Measurements from ENCODE around the gene SMOC1. TPM values are rescaled to one million over a fixed set of nuclear protein-coding genes. Genes with fewer than 3 reads are reported as not detected.

Gene SMOC1
- total and polyA plus RNA-seq, 2 of the 8 experiments (the other 6 are each of a cell fraction or from before 2014, with no cell fraction given): 1.6 to 2.4 TPM

GRCh38 chr14:70045310-70045709 lies 166.1 kb downstream of the SMOC1 start:
- no peak overlapping the region for H3K14ac ChIP-seq (ENCODE audit: insufficient read length)
- H3K79me2 ChIP-seq (ENCODE audit: control insufficient read depth in 1 of 2, insufficient read depth in 2 of 2, low read length in 2 of 2): no peaks in the 10 kb centered on the region
- H4K5ac ChIP-seq (ENCODE audit: insufficient read length, low read depth, low read length): no peak overlapping the region
- peaks cover 0 to 2% (median under 1%) of the 10 kb centered on the region in 4 experiments; a peak in 2 of 7 replicates for H3K27me3 ChIP-seq (replicated peaks in 1 of 4; ENCODE audit: control insufficient read depth in 3 of 4, extremely low read depth in 1 of 4, insufficient read depth in 3 of 4, low read length in 3 of 4)
- H3K23ac ChIP-seq (ENCODE audit: insufficient read length): no peak overlapping the region
- no peak overlapping the region for H2BK20ac ChIP-seq (ENCODE audit: low read length)
- no peak overlapping the region for H3K4me3 ChIP-seq (ENCODE audit: extremely low read depth in 1 of 4, insufficient read depth in 2 of 4, low read depth in 3 of 4, low read length in 4 of 4)
- H4K20me1 ChIP-seq (replicated peaks in 1 of 2; ENCODE audit: control insufficient read depth in 1 of 2, insufficient read depth in 2 of 2, low read length in 2 of 2): no peaks in the 10 kb centered on the region
- H2AK5ac ChIP-seq (ENCODE audit: low read depth, low read length): no peak overlapping the region
- H3K18ac ChIP-seq (ENCODE audit: extremely low read depth, low read length): no peak overlapping the region
- H3K9ac ChIP-seq (replicated peaks in 1 of 4; ENCODE audit: extremely low read depth in 1 of 4, low read depth in 3 of 4, low read length in 3 of 4): no peak overlapping the region
- no peak overlapping the region for H3K4me2 ChIP-seq (ENCODE audit: insufficient read depth in 1 of 2, low read depth in 2 of 2, low read length in 2 of 2)
- no peaks in the 10 kb centered on the region for H3K9me3 ChIP-seq (ENCODE audit: insufficient read depth in 2 of 2, low read depth in 1 of 2, low read length in 1 of 2)
- no peak overlapping the region for H4K91ac ChIP-seq (replicated peaks; ENCODE audit: insufficient read length, low read length)
- H2BK5ac ChIP-seq (ENCODE audit: low read depth, low read length): no peak overlapping the region
- ChIA-PET CTCF (ENCODE audit: partially characterized antibody) (interaction anchor here (0.7 to 8.1 kb wide), 16 partner anchors 8 to 315 kb away, joined by 3 to 80 read pairs (median 4); no protein-coding TSS in a partner anchor), POLR2A (ENCODE audit: partially characterized antibody) (no interaction called here)
- DNase-seq (ENCODE audit: low read depth in 1 of 2, low spot score in 2 of 2): no peak
- no peak overlapping the region for H2BK120ac ChIP-seq (replicated peaks; ENCODE audit: low read depth, low read length)
- WGBS, 2 experiments (ENCODE audit: extremely low coverage in 1 of 2, insufficient coverage in 1 of 2, insufficient read length in 1 of 2, insufficient replicate concordance in 2 of 2, low coverage in 1 of 2, low lambda C conversion rate in 2 of 2, missing lambda C conversion rate in 1 of 2): 91% methylated on average over 4 of the region's 4 CpGs; no CpG with 5 or more reads in 1 of the 2 experiments
- no peak for FAIRE-seq
- H3K36me3 ChIP-seq (ENCODE audit: control insufficient read depth in 2 of 4, insufficient read depth in 4 of 4, low read length in 3 of 4): no peaks in the 10 kb centered on the region
- H3K23me2 ChIP-seq (ENCODE audit: low read depth, low read length): no peaks in the 10 kb centered on the region
- H3K79me1 ChIP-seq (ENCODE audit: low read depth, low read length): no peaks in the 10 kb centered on the region
- H2BK15ac ChIP-seq (ENCODE audit: low read length): no peak overlapping the region
- no peaks in the 10 kb centered on the region; a peak in 2 of 7 replicates for H3K4me1 ChIP-seq (replicated peaks in 1 of 4; ENCODE audit: control insufficient read depth in 3 of 4, insufficient read depth in 4 of 4, low read length in 3 of 4)
- no peak overlapping the region for H3K4ac ChIP-seq (replicated peaks; ENCODE audit: insufficient read length, low read depth, low read length)
- no peak overlapping the region for H4K8ac ChIP-seq (ENCODE audit: extremely low read depth, insufficient read depth, low read length)
- H2BK12ac ChIP-seq (ENCODE audit: low read depth, low read length): 0 out of 2 replicates have a peak overlapping the region, but pooled peaks have one; percentile 90
- no peak overlapping the region for H3K56ac ChIP-seq (replicated peaks; ENCODE audit: insufficient read length, low read depth, low read length)
- 0 out of 2 replicates have a peak overlapping the region, but pooled peaks have one; percentile 93 for H2AFZ ChIP-seq (ENCODE audit: low read length)
- H3K27ac ChIP-seq (ENCODE audit: low read depth, low read length): no peak overlapping the region
- no peak for TF ChIP-seq SIX5 (IDR thresholded peaks at IDR 0.05; ENCODE audit: low read depth, low read length)
- no peak for TF ChIP-seq TBP (IDR thresholded peaks at IDR 0.05; ENCODE audit: low read depth, low read length)
- no peak for TF ChIP-seq SUZ12 (IDR thresholded peaks at IDR 0.05; ENCODE audit: low read length)
- TF ChIP-seq RXRA (IDR thresholded peaks at IDR 0.05; ENCODE audit: insufficient read depth, low read depth, low read length): no peak
- TF ChIP-seq JUN (IDR thresholded peaks at IDR 0.05; ENCODE audit: low read depth, low read length): no peak
- no peak for TF ChIP-seq KDM4A (IDR thresholded peaks at IDR 0.05; ENCODE audit: low read depth, low read length, severe bottlenecking)

Data from H1 (cell line).